GM19035 (cell line): Measurements from ENCODE around the gene CPNE2.

ENCODE experiments used
- ATAC-seq: cut with Tn5 transposase; IDR thresholded peaks from one replicate; pipeline ENCODE4 v1.9.1; 2021; ENCODE audit not compliant: unreplicated experiment

Gene CPNE2

GRCh38 chr16:57123216-57123973 is 31.0 kb downstream of the CPNE2 start:
- ATAC-seq: no peak

GRCh38 chr16:57123974-57124674 is 31.7 kb downstream of the CPNE2 start:
- no peak for ATAC-seq

GRCh38 chr16:57125376-57125775 is 33.0 kb downstream of the CPNE2 start:
- no peak for ATAC-seq

DNA sequence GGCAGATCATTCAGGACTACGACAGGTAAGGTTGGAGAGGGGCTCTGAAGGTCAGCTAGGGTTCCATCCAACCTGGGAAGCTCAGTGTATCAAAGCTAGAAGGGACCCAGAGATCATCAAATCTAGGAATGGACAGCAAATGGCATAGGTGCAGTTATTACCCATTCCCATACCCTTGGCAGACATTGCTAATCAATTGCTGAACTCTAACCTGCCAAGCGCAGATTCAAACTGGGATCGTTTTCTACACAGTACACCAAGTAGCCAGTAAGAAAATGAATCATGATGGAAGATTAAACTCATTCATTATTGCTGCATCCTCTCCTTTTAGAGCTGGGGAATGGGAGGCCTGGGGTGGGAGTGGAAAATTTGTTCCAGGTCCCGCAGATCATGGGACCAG is 33.6 kb downstream of the CPNE2 start:
- ATAC-seq: no peak

DNA sequence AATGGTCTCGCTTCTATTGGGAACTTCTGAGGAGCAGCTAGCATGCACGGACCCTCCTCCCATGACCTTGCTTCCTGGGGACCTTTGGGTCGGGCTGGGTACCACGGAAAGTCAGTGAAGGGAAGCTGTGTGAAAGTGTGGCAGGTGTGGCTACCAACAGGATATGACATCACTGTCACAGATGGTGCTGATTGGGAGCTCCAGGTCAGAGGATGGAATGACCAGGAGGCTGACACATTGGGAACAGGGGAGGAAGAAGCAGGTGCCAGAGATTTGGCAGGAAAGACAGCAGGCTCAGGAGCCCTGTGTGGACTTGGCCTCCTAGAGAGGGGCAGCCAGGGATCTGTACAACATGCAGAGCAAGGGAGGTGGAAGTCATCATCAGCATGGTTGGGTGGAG is 34.0 kb downstream of the CPNE2 start:
- no peak for ATAC-seq

- ATAC-seq: no peak
Measured at GRCh38 chr16:57127037-57127763, 34.8 kb downstream of the CPNE2 start.

DNA sequence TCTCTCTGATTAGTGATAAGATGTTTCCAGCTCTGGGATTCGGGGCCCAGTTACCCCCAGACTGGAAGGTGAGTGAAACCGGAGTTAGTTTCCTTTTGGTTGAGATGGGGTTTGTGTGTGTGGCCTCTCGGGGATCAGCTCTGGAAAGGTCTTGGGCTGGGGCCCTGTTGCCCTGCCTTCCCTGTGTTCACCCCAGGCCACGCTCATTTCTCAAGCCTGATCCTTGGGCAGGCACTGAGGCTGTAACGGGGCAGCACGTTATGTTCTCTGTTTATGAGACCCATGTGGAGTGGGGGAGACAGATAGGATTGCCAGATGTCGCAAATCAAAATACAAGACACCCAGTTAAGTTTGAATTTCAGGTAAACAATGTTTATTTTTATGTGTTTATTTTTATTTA is 35.5 kb downstream of the CPNE2 start:
- ATAC-seq: no peak

DNA sequence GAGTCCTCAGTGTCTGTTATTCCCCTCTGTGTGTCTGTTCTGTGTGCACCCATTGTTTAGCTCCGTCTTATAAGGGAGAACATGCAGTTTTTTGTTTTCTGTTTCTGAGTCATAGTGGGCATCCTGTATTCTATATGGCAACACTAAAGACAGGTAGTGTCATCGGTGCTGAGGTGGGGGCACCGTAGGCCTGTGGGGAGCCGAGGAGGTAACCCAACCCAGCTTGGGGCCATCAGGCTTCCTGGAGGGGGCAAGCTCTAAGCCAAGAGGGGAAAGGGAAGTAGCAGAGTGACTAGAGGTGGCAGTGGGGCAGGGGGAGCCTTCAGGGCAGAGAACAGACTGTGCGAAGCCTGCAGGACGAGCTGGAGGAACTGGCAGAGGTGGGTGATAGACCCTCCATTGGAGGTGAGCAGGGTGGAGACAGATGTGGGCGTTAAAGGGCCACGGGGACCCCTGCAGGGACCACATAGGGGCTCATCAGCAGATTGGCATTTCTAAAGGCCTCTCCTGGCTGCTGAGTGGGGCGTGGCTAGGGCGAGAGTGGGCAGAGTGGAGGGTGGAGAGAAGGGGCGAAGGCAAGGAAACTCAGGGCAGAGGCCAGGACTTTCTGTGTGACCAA is 36.5 kb downstream of the CPNE2 start:
- ATAC-seq: no peak

DNA sequence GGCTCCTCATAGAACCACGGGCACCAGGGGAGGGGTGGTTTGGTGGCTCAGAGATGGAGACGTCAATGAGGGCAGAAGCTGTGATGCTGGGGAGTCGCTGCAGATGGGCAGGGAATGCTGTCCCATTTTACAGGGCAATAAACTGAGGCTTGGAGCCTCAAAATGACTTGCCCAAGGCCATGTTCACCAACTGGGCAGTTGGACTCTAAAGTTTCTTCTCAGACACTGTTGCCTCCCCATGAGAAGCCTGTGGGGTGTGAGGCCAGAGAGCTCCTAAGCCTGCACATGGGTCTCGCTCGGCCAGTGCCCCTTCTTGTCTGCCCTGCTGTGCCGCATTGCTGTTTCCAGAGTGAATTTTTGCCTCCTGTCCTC is 38.6 kb downstream of the CPNE2 start:
- no peak for ATAC-seq

DNA sequence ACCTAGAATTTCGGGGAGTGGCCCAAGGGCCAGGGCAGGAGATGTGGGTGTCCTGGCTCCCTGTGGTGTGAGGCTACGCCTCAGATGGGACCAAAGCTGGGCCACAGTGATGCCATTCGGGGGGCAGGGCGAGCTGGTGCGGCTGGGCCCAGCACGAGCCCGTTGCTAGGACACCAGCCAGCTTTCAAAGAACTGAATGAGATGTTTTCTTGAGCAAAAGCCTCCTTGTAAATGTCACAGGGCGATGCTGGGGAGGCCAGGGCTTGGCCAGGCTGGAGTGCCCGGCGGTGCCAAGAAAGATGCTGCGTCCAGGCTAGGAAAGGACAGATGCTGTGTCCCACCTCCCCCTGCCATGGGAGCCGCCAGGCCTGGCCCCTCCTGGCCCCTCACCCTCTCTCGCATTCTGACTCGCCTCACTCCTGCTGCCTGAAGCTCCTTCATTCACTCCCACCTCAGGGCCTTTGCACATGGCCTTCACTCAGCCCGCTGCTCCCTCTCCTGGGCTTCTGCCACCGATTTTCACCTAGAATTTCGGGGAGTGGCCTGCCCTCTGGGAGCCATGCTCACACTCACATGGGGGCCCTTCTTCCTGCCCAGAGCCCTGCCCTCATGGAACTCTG is 39.1 kb downstream of the CPNE2 start:
- no peak for ATAC-seq

DNA sequence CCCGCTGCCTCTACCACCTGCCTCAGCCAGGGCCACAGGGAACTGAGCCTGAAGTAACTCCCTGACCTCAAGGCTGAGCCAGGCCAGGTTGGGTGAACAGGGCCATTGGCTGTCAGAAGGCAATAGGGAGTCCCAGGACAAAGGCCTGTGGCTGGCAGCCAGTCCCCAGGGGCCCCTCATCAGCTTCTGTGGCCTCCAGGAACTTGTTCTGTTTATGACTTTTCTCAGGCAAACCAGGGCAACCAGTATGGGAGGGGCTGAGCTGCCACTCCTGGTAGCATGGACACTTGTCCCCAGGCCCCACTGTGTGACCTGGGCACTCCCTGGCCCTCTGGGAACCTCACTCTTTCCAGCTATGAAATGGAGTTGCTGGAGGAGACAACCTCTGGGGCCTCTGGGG is 40.1 kb downstream of the CPNE2 start:
- no peak for ATAC-seq

- ATAC-seq: no peak
Measured at GRCh38 chr16:57133031-57133430, 40.6 kb downstream of the CPNE2 start.

DNA sequence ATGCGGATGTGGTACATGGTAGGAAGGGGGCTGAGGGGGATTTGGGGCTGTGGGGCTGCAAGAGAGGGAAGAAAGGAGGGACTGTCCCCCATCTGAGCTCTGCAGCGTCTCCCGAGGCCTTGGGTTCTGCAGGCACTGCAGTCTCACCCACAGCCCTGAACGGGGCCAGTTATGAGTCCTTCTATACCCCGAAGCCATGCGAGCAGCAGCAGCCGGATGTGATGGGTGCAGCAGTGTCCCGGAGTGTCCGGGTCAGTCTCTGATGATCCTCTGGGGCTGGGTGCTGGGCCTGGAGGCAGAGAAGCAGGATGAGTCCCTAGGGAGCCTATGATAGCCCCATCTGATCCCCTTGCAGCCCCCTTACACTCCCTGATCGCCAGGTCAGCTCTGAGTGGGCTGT is 41.5 kb downstream of the CPNE2 start:
- no peak for ATAC-seq

DNA sequence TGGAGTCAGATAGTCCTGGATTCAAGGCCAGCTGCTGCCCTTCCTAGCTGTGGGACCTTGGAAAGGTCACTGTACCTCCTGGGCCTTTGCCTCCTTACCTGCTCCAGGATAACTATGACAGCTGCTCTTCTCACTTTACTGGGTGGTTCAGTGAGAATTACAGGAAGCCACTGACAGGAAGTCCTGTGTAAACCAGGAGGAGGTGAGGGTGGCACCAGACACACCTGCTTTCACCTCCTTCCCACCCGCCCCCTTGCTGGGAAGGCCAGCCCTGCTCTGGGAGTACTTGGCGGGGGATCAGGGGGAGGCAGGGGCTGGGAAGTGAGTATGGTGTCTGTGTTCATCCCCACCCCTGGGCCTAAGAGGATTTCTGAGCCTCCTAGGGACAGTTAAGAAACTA is 42.6 kb downstream of the CPNE2 start:
- ATAC-seq: no peak

- no peak for ATAC-seq
Measured at GRCh38 chr16:57137043-57137442, 44.7 kb downstream of the CPNE2 start.

- no peak for ATAC-seq
Measured at GRCh38 chr16:57137566-57138273, 45.3 kb downstream of the CPNE2 start.

DNA sequence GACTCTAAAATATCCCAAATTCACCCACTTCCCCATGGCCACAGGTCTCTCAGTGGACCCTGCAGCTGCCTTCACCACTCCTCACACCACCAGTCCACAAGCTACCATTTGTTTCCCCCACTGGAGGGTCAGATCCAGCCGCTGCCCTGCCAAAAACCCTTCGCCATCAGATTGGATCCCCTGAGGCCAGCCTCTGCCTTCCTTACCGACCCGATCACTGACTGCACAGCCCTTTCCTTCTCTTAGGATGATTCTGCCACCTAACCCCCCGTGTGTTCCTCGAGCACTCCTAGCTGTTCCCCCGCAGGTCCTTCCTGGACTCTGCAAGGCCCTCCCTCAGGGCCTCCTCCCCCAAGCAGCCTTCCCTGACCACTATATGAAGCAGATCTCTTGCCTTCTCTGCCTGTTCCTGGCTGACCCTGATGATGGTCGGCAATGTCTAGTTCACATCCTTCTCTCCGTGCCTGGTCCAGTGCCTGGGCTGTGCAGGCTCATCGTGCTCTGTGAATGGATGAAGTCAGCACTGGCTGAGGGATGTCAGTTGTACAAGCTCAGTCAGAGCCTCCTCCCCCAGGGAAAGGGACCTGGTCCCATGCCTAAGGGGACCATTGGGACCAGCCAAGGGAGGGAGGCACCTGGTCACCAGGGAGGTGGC is 46.0 kb downstream of the CPNE2 start:
- no peak for ATAC-seq

- no peak for ATAC-seq
Measured at GRCh38 chr16:57140931-57141668, 48.7 kb downstream of the CPNE2 start.
